NCI-H2081 treated with DMSO at 0.1 percent for 48 hours (cell line): ENCODE results near the gene KCTD15.

ENCODE experiments used
- DNase-seq: peaks from one replicate; lab custom pipeline; 2025; lab: John Stamatoyannopoulos, UW

The KCTD15 gene

DNA sequence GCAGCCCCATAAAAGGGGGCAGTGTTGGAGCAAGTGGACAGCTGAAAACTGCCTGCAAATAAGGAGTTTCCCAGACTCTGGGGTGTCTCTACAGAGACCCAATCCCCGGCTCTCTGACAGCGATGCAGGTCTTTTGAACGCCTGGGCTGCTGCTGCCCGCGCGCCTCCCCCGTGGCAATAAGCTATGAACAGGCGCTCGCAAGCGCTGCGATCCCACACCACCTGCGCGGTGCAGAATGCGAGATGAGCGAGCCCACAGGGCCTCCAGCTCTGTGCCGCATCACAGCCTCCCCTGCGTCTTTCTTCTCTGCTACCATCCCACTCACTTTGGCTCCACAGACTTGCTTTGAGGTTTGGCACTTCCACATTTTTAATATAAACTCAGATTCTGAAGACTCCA lies 62.3 kb downstream of the KCTD15 start:
- DNase-seq: no peak

DNA sequence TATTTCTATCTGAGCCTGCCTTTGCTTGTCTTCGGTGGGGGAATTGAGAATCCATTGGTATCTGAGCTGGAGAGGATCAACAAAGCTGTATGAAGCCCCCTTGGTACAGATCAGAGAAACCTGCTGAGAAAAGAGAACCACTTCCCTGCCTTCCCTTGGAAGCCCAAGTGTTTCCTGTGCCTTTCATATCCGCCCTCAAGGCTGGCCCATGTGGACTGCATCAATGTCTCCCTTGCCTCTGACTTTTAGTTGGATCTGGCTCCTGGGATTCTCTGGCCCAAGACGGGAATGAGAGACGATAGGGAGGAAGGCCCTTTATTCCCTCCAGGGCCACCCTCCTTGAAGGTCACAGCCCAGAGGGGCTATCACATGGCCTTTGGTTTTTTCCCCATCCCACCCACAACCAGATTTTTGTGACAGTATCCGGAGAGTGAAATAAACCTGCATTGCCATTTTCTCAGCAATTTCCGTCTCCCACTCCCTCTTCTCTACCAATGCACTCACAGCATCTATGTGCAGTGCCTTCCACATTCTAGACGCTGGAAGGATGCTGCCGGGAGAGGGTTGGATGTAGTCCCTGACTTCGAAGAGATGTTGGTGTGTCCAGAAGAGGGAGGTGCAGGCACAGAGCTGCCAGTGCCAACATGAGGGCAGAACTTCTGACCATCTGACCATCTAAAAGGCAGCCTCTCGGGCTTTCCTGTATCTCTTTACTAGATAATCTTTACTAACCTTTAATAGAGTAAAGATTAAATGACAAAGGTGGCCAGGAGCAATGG lies 63.8 kb downstream of the KCTD15 start:
- DNase-seq: no peak

DNA sequence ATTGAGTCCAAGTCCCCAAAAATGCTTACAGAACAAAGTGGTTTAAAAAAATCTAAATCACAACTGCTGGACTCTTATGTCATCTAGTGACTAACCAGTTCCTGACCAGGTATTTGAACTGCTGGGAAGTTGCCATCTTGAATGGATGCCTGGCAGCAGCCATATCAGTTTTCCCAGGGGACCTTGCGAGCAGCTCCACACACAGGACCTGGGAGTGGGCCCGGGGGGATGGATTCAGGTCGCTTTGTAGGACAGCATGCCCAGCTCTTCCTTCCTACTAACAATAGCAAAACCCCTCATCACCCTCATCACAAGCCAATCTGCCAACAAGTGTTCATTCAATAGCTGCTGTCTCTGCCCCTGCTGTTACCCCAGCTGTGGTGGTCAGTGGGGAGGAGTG lies 65.3 kb downstream of the KCTD15 start:
- no peak for DNase-seq

DNA sequence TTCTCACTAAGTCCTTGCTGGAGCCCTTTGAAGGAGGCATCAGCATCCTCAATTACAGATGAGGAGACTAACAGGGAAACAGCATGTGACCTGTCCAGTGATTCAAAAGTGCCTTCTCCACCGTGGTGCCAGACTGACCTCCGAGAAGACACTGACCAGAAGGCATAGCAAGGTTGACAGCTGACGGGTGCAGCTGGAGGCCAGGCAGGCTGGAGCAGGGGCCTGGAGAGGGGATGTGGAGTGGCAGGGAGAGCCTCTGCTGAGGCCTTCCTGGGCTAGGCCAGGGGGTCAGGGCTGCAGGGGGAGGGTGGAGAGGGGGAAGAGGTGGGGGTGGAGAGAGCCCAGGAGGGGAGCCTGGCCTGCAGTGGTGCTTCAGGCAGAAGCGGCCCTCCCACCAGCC lies 66.3 kb downstream of the KCTD15 start:
- DNase-seq: no peak

DNA sequence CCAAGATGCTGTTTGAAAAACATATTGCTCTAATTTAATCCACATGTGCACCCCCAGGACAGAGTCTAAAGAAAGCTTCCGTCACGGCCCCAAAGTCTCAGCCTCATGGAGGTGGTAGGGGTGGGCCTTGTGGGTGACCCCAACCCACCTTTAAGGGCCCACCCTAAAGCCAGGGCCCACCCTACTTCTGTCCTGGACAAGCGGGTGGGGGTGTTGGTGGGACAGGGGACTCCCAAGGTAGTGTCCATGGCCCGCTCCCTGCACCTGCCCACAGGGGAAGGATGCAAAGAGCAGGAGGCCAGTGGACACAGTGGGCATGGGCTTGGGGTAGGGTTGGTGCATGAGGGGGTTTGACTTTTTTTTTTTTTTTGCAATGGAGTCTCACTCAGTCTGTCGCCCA lies 66.8 kb downstream of the KCTD15 start:
- no peak for DNase-seq

DNA sequence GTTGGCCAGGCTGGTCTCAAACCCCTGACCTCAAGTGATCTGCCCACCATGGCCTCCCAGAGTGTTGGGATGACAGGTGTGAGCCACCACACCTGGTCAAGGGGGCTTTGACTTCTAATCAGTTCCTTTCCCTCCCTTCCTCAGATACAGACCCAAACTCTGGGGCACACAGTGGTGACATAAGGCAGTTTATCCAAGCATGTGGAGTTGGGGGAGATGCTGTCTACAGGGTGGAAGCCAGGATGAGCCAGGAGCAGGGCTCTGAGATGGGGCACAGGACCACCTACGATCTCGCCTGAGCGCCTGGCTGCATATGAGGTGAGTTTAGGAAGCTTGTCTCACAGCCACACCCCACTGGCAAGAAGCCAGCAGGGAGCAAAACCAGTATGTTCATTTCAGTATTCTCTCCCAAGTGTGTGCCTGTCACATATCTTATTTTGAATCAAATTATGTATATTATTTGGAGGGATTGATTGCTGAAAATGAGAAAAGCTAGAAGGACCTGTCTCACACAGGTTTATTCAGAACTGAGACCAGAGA lies 67.7 kb downstream of the KCTD15 start:
- DNase-seq: no peak

DNA sequence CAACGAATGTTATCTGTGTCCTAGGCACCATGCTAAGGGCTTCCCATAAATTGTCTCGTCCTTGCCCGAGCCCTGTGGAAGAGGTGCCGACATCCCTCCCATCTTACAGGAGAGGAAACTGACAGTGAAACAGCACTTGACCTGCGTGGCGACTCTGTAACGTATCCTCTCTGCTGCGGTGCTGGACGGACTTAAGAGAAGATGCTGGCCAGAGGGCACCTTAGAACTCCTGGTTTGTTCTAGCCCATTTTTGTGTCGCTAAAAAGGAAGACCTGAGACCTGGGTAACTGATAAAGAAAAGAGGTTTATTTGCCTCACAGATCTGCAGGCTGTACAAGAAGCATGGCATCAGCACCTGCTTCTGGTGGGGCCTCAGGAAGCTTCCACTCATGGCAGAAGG lies 68.6 kb downstream of the KCTD15 start:
- no peak for DNase-seq
